Stimulated activated naive CD4-positive, alpha-beta T cell (primary cell): ENCODE results near the gene SCLY.
"Not testable (repeated sequence)": the region's sequence is repeated elsewhere in the genome, so short reads cannot be mapped to it uniquely, and the experiment has no call there.

Source experiments
- DNase-seq, 6 experiments: peaks; one replicate each; lab custom pipeline; 2025; lab: John Stamatoyannopoulos, UW

The SCLY gene

GRCh38 chr2:238040918-238041317 is 19.9 kb upstream of the SCLY start:
- DNase-seq: no peak

GRCh38 chr2:238042090-238042489 is 18.7 kb upstream of the SCLY start:
- DNase-seq: no peak

- DNase-seq: no peak
These were observed 17.8 kb upstream of the SCLY start for GRCh38 chr2:238042849-238043584.

GRCh38 chr2:238043851-238044250 is 16.9 kb upstream of the SCLY start:
- no peak for DNase-seq

GRCh38 chr2:238045575-238045974 is 15.2 kb upstream of the SCLY start:
- DNase-seq: no peak

- DNase-seq: no peak
These were observed 14.0 kb upstream of the SCLY start for GRCh38 chr2:238046725-238047270.

GRCh38 chr2:238053191-238053776 is 7.5 kb upstream of the SCLY start:
- no peak for DNase-seq

- no peak for DNase-seq
These were observed 5.0 kb upstream of the SCLY start for GRCh38 chr2:238055841-238056240.

GRCh38 chr2:238057696-238058575 is 2.9 kb upstream of the SCLY start:
- not testable (repeated sequence) for DNase-seq

- DNase-seq: no peak
These were observed 1.3 kb upstream of the SCLY start for GRCh38 chr2:238059505-238059904.

- DNase-seq: peak in 1 of 6 experiments; percentile 43
These were observed 682 bp upstream of the SCLY start for GRCh38 chr2:238060096-238060541.

- DNase-seq: peak in 2 of 6 experiments; percentile 37 to 63
These were observed 758 bp downstream of the SCLY start for GRCh38 chr2:238061315-238062202.

GRCh38 chr2:238063414-238064189 is 2.8 kb downstream of the SCLY start:
- DNase-seq: no peak

GRCh38 chr2:238064376-238064775 is 3.6 kb downstream of the SCLY start:
- DNase-seq: no peak

GRCh38 chr2:238065071-238065846 is 4.5 kb downstream of the SCLY start:
- DNase-seq: no peak

GRCh38 chr2:238066218-238066617 is 5.4 kb downstream of the SCLY start:
- no peak for DNase-seq

- not testable (repeated sequence) for DNase-seq
These were observed 5.9 kb downstream of the SCLY start for GRCh38 chr2:238066718-238067117.

- no peak for DNase-seq
These were observed 7.1 kb downstream of the SCLY start for GRCh38 chr2:238067939-238068338.

GRCh38 chr2:238069021-238069709 is 8.4 kb downstream of the SCLY start:
- no peak for DNase-seq
